Astrocyte (in vitro differentiated cells and primary cell): ENCODE results near the gene ANK3.

Experiments used
- EZH2 ChIP-seq: IDR thresholded peaks from 2 replicates; pipeline ENCODE4 v1.6.1; 2012; ENCODE audit warnings: mild to moderate bottlenecking, low read length, inconsistent platforms; ENCODE audit not compliant: insufficient read depth
- TF ChIP-seq, protein P1 (sequence below): IDR thresholded peaks from 2 replicates; pipeline ENCODE4 v1.5.1; 2011; ENCODE audit warnings: low read depth, mild to moderate bottlenecking, inconsistent platforms, low read length, moderate library complexity; ENCODE audit not compliant: insufficient read depth

DNA sequence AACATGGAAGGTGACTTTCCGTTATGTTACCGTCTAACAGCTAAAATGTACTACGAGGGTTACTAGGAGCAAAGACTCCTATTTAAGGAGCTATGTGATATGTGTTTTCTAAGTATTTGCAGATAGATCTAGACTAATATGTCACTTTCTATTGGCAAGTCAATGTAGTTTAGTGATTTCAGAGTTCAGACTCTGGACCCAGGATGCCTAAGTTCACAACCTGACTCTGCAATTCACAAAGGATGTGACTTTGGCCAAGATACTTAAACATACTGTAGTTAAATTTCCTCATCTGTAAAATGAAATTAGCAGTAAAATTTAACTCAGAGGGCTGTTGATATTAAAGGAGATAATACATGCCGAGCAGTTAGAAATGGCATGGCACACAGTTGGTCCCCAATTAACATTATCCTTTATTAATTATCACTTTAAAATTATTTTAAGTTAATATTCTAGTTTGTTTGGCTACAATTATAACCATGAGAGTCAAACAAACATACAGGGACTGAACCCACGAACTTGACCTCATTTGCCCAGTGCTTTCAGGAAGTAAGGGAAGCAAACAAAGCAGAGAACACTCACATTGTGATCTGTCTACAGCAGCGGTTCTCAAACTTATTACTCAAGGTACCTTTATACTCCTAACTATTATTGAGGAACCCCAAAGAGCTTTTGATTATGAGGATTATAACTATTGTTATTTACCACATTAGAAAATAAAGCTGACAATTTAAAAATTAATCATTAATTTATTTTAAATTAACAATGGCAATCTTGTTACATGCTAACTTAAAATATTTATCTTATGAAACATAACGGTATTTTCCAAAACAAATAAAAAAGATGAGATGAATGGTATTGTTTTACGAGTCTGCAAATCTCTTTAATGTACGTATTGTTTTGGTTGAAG is 94.4 kb downstream of the ANK3 start:
- TF ChIP-seq, protein P1, sequence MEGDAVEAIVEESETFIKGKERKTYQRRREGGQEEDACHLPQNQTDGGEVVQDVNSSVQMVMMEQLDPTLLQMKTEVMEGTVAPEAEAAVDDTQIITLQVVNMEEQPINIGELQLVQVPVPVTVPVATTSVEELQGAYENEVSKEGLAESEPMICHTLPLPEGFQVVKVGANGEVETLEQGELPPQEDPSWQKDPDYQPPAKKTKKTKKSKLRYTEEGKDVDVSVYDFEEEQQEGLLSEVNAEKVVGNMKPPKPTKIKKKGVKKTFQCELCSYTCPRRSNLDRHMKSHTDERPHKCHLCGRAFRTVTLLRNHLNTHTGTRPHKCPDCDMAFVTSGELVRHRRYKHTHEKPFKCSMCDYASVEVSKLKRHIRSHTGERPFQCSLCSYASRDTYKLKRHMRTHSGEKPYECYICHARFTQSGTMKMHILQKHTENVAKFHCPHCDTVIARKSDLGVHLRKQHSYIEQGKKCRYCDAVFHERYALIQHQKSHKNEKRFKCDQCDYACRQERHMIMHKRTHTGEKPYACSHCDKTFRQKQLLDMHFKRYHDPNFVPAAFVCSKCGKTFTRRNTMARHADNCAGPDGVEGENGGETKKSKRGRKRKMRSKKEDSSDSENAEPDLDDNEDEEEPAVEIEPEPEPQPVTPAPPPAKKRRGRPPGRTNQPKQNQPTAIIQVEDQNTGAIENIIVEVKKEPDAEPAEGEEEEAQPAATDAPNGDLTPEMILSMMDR: no peak
- TF ChIP-seq EZH2: no peak
